Measurements from ENCODE around the gene ZBTB11. TPM values are rescaled to one million over a fixed set of nuclear protein-coding genes. Genes with fewer than 3 reads are reported as not detected.

ZBTB11 gene
- total and polyA plus RNA-seq, 2 donors (not counting 3 experiments of a cell fraction or from before 2014, with no cell fraction given): 4.2 to 15.8 TPM

DNA sequence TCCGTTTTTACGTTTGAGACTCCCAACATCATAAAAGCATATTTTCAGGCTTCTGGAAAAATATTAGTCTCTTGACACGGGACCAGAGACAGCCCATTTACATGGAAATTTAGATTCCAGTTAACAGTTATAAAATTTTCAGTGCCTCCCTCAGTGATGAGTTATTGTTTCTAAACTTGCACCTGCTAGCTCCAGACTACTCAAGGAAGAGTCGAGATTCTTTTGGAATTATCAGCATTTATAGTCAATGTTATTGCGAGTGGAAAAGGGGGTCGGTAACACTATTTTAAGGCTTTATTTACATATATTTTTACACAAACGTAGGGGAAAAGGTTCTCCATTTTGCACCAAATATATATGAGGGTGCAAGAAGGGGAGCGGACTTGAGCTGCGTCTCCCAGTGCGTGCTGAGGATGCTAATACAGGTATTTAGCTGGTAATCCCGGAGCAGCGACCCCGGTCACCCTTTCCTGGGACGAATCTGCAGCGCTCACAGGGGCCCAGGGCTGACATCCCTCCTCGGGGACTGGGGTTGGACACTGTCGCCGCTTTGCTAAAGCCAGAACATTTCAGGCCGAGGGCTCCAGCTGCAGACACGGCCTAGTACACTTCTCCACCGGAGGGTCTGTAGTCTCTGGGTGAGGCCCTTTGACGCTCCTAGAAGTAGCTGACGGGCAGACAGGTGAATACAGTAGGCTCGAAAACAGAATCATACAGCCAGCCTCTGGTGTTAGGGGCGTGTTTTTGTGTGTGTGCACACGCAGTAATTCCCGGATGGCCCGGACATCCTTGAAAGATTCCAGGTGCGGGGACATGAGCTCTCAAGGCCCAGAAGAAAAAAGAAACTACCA lies 729 bp upstream of the ZBTB11 start:
- Histone ChIP-seq H3K79me2 (ENCODE audit: control insufficient read depth, insufficient read depth, low read length) (peaks cover 40% of the 10 kb centered on the region), H3K36me3 (ENCODE audit: control insufficient read depth in 2 of 2, extremely low read depth in 1 of 2, insufficient read depth in 2 of 2, low read length in 2 of 2) (peaks cover 10 to 18% of the 10 kb centered on the region in 2 experiments), H3K27ac (ENCODE audit: insufficient read depth, low read depth, low read length) (no peak overlapping the region), H3K9me3 (replicated peaks; ENCODE audit: control insufficient read depth, insufficient read depth, low read length) (no peaks in the 10 kb centered on the region), H3K4me3 (replicated peaks in 1 of 3; ENCODE audit: insufficient read depth in 1 of 3, low read depth in 1 of 3, low read length in 3 of 3) (peak overlapping the region; percentile 8 to 53 (median 14)), H3K4me1 (ENCODE audit: control insufficient read depth, extremely low read depth, insufficient read depth, low read length) (peaks cover 16% of the 10 kb centered on the region), H4K20me1 (replicated peaks; ENCODE audit: control insufficient read depth, extremely low read depth, insufficient read depth, low read length) (no peaks in the 10 kb centered on the region), H3K4me2 (ENCODE audit: insufficient read depth, low read length) (peak overlapping the region; percentile 81), H3K9me1 (replicated peaks; ENCODE audit: control insufficient read depth, extremely low read depth, insufficient read depth, low read length) (no peaks in the 10 kb centered on the region), H3K9ac (replicated peaks; ENCODE audit: extremely low read depth, insufficient read depth, low read length) (peak overlapping the region; percentile 52), H2AFZ (ENCODE audit: low read depth, low read length) (no peak overlapping the region), H3K27me3 (ENCODE audit: control insufficient read depth in 2 of 2, insufficient read depth in 2 of 2, low read length in 2 of 2) (no peaks in the 10 kb centered on the region)
- TF ChIP-seq POLR2AphosphoS5 (IDR thresholded peaks at IDR 0.05; ENCODE audit: insufficient read depth, low read depth, low read length) (no peak), GATA2 (IDR thresholded peaks at IDR 0.05; ENCODE audit: insufficient read depth, insufficient read length, low read depth, low read length) (no peak), MAX (IDR thresholded peaks at IDR 0.05; ENCODE audit: insufficient read depth, insufficient read length) (no peak), MYC (IDR thresholded peaks at IDR 0.05; ENCODE audit: low read depth, low read length) (no peak), JUN (IDR thresholded peaks at IDR 0.05; ENCODE audit: borderline replicate concordance, insufficient read depth, insufficient read length, low read depth) (no peak), CTCF (IDR thresholded peaks at IDR 0.05; ENCODE audit: extremely low read depth in 1 of 2, insufficient read depth in 1 of 2, low read depth in 1 of 2, low read length in 2 of 2) (no peak), POLR2A (IDR thresholded peaks at IDR 0.05; ENCODE audit: low read depth, low read length) (no peak)
- intact Hi-C loops (cut with micrococcal nuclease): loop anchor here (1.0 to 5.0 kb wide), 3 partner anchors 9 to 1275 kb away; partner anchors contain the start of genes LNP1, RPL24 and TOMM70
- POLR2A ChIA-PET: interaction anchor here (3.4 kb wide), 1 partner anchor 8 kb away, joined by 19 read pairs; the partner anchor contains the start of gene RPL24
- CTCF ChIA-PET: interaction anchor here (0.6 to 2.8 kb wide), 10 partner anchors 9 to 1835 kb away, joined by 3 to 11 read pairs (median 4); partner anchors contain the start of genes CEP97, PCNP, RPL24 and SENP7
- no peak for FAIRE-seq
- dilution Hi-C loops (cut with MboI; ENCODE audit: extremely low pct_ligation_motif_present, low sequenced_read_pairs): no loop called here
- no peak for DNase-seq (ENCODE audit: low read depth, low spot score)
- BruUV-seq (replicated peaks): no TSS peak

All from endothelial cell of umbilical vein (primary cell).